Heart left ventricle (tissue), 16 donors: Measurements from ENCODE around the gene ELOVL3. TPM values are rescaled to one million over a fixed set of nuclear protein-coding genes. Genes with fewer than 3 reads are reported as not detected.

Source experiments
- ATAC-seq, 4 donors: fragments of 200-7000 bp; cut with Tn5 transposase; one replicate each; pipeline ENCODE4 v1.9.1; 2020 to 2022; ENCODE audit warnings: moderate library complexity in 4 of 4, mild to moderate bottlenecking in 3 of 4, moderate number of reproducible peaks in 1 of 4
- DNase-seq, 5 donors: peaks; one replicate each; pipeline ENCODE4 v3.0.0-alpha.2; 2020
- H3K27ac ChIP-seq, 12 donors: fragments of 200-600 bp; sonication (generic) in 4 of 12; one replicate each; pipeline versions ENCODE4 v1.5.0 to v1.8.0; 2016 to 2022; ENCODE audit warnings: mild to moderate bottlenecking in 2 of 12
- H3K27me3 ChIP-seq, 9 donors: fragments of 200-600 bp; sonication (generic) in 2 of 9; one replicate each; pipeline versions ENCODE4 v1.5.1 to v1.8.0; 2016 to 2022; ENCODE audit warnings: mild to moderate bottlenecking in 3 of 9
- H3K36me3 ChIP-seq, 9 donors: fragments of 200-600 bp; sonication (generic) in 2 of 9; one replicate each; pipeline versions ENCODE4 v1.5.0 to v1.8.0; 2018 to 2022; ENCODE audit warnings: mild to moderate bottlenecking in 2 of 9
- H3K4me1 ChIP-seq, 12 donors: fragments of 200-600 bp; sonication (generic) in 4 of 12; one replicate each; pipeline versions ENCODE4 v1.5.0 to v1.8.0; 2016 to 2022; ENCODE audit warnings: mild to moderate bottlenecking in 3 of 12
- H3K4me3 ChIP-seq, 12 donors: fragments of 200-600 bp; sonication (generic) in 4 of 12; one replicate each; pipeline versions ENCODE4 v1.5.0 to v1.8.0; 2017 to 2022; ENCODE audit warnings: mild to moderate bottlenecking in 9 of 12, moderate library complexity in 4 of 12
- H3K9me3 ChIP-seq, 12 donors: fragments of 200-600 bp; sonication (generic) in 4 of 12; one replicate each; pipeline versions ENCODE4 v1.5.0 to v1.8.0; 2016 to 2022; ENCODE audit warnings: mild to moderate bottlenecking in 1 of 12
- POLR2A ChIP-seq, 2 donors: fragments of 450-650 bp; IDR thresholded peaks; one replicate each; pipeline ENCODE4 v1.6.1; 2017; ENCODE audit warnings: antibody characterized with exemption in 2 of 2, mild to moderate bottlenecking in 2 of 2, moderate library complexity in 2 of 2
- WGBS, 4 donors: extraction: QIAGEN DNeasy Blood & Tissue Kit in 2 of 4; methylation state at CpG; one replicate each; pipeline versions ENCODE4 v1.1.5 to v1.1.7; 2013 to 2018; 5-methylcytosine and 5-hydroxymethylcytosine counted together
- intact Hi-C, 10 donors: fragments of 100-400 bp; cut with DNase I; formaldehyde crosslinking; loops; one replicate each; pipeline versions ENCODE4 v1.11.1 to v1.14.2; 2022
- polyA plus RNA-seq, 2 donors: library from polyadenylated mRNA; stranded (reverse); fragments of 200-250 nt; gene quantifications; one replicate each; pipeline ENCODE4 v1.2.3, GENCODE V29; 2013
- total RNA-seq, 9 donors: library from RNA; depleted of rRNA in 2 of 9; stranded (reverse); fragments of >200 nt in 2 of 9; fragmentation: NEBNext Ultra II Directional in 3 of 9; extraction: Animal tissue kit (Norgen Biotek cat#: 25700) in 3 of 9; gene quantifications; one replicate each; pipeline versions ENCODE4 v1.1.0 to v1.2.4, GENCODE V29; 2016 to 2023
- TF ChIP-seq, protein P1 (sequence below), 12 donors: fragments of 200-600 bp; sonication (generic) in 4 of 12; IDR thresholded peaks; one replicate each; pipeline versions ENCODE4 v1.5.0 to v1.8.0; 2018 to 2022; ENCODE audit warnings: antibody characterized with exemption in 12 of 12, mild to moderate bottlenecking in 5 of 12
- donor health status: ischemic (EF 13 %, LVEDD 7.1; RV severe dilation, severe dysfunction).
- donor health status: healthy with polysubstance abuse.
- donor health status: DM: no; HTN: yes; CAD: no.
- donor health status: DM: no; HTN: no; CAD: no.
- donor health status: ischemic (EF 25% LVEDD 6.9; RV normal size, moderate dysfunction).
- donor health status: ischemic (EF 25% LVEDD 5.7; RV mildly dilated, moderate dysfunction).
- donor health status: healthy.
- donor health status: DM: yes; HTN: yes; CAD: no.
- donor health status: ischemic (EF 35%, LVEDD 5.7; RV mildly dilated, moderate dysfunction).
- donor health status: nonischemic (EF 11% LVEDD 7.7; RV severe dilation, severe dysfunction).
- donor health status: DM: yes; HTN: yes; CAD: no.
- donor health status: PGD.
- donor health status: ischemic (EF 29% LVEDD 5.4; RV normal size, mild dysfunction).
- donor health status: nonischemic (EF 23%, LVEDD 6.1; RV moderate dilation, normal function).

The ELOVL3 gene
- total and polyA plus RNA-seq, 11 donors = 0.17 to 0.25 (median 0.20) TPM; not detected in 8

DNA sequence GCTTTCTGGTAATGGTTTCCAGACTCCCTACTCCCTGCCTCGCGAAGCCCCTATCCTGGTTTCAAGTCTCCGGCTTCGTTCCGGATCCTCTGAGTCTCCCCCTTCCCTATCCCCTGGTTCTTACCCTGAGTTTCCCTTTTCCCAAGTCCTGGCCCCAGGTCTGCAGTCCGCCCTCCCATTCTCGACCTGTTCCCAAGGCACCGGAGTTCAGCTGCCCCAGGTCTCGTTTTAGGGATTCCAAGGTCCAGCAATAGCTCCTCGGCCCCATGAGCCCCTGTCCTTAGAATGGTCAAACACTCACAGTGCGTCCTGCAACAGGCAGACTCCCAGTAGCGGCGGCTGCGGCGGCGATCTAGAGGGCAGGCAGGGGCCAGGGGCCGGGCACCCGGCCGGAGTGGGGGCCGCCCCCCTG is 14.9 kb downstream of the ELOVL3 start:
- Histone ChIP-seq H3K4me3 (peak overlapping the region; percentile 31 to 70 (median 64)), H3K27ac (peak overlapping the region in 4 of 12 donors; percentile 3 to 46 (median 16)), H3K9me3 (no peaks in the 10 kb centered on the region), H3K27me3 (peaks cover 0 to 25% (median 0%) of the 10 kb centered on the region in 9 donors), H3K4me1 (peaks cover 0 to 32% (median 21%) of the 10 kb centered on the region in 12 donors), H3K36me3 (no peaks in the 10 kb centered on the region)
- intact Hi-C loops = loop anchor here in 2 of 10 donors (5.0 kb wide), 2 partner anchors 41 to 96 kb away; no protein-coding TSS in a partner anchor
- WGBS, 4 donors = 0 to 5% (median 2%) methylated on average over 12 to 20 of the region's 20 CpGs
- TF ChIP-seq POLR2A (IDR thresholded peaks at IDR 0.05) = no peak
- TF ChIP-seq, protein P1, sequence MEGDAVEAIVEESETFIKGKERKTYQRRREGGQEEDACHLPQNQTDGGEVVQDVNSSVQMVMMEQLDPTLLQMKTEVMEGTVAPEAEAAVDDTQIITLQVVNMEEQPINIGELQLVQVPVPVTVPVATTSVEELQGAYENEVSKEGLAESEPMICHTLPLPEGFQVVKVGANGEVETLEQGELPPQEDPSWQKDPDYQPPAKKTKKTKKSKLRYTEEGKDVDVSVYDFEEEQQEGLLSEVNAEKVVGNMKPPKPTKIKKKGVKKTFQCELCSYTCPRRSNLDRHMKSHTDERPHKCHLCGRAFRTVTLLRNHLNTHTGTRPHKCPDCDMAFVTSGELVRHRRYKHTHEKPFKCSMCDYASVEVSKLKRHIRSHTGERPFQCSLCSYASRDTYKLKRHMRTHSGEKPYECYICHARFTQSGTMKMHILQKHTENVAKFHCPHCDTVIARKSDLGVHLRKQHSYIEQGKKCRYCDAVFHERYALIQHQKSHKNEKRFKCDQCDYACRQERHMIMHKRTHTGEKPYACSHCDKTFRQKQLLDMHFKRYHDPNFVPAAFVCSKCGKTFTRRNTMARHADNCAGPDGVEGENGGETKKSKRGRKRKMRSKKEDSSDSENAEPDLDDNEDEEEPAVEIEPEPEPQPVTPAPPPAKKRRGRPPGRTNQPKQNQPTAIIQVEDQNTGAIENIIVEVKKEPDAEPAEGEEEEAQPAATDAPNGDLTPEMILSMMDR (IDR thresholded peaks at IDR 0.05) = peak in 1 of 12 donors; percentile 11
- DNase-seq (no peak), ATAC-seq (peak in 1 of 4 donors; percentile 21)

DNA sequence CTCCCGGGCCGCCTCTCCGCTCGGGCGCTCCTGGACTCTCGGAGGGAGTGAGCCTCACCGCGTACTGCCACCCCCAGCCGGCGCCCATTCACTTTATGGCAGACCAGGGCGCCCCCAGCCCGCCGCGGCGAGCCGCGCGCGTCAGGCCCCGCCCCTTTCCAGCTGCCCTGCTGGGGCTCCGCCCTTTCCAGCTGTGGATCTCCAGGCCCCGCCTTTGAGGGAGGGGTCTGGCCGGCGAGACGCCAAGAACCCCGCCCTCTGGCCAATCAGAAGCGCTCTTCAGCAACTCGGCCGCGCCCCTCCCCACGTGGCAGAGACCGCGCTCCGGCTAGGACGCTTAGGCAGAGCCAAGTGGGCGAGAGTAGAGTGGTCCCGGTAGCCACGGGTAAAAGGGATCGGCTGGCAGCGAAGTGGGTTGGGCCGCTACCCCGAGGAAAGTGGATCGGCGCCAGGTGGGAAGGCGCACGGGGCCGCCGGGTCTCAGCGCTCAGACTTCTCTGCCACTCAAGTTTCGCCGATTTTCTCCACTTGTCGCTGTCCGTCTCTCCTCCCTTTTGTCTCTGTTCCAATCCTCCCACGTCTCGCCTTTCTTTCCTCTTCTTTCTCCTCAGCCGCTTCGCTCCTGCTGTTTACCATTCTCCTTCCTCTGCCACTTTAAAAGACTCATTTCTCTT is 15.5 kb downstream of the ELOVL3 start, which contains the start of gene PITX3:
Gene PITX3, minus strand, starts transcription at position 69 of the 674 bp plus-strand sequence. CDS start 9,432 bp downstream, outside the sequence.
- 1% methylated on average over 36 to 57 of the region's 57 CpGs for WGBS, 4 donors
- H3K36me3 ChIP-seq = no peaks in the 10 kb centered on the region
- ATAC-seq (peak; percentile 40 to 79 (median 72)), DNase-seq (peak; percentile 92 to 97 (median 95))
- H3K27me3 ChIP-seq = peaks cover 0 to 20% (median 0%) of the 10 kb centered on the region in 9 donors
- H3K9me3 ChIP-seq = no peaks in the 10 kb centered on the region
- peak; percentile 16 to 43 for TF ChIP-seq POLR2A (IDR thresholded peaks at IDR 0.05)
- TF ChIP-seq, protein P1 (IDR thresholded peaks at IDR 0.05) = peak in 4 of 12 donors; percentile 5 to 29 (median 18)
- peaks cover 0 to 33% (median 25%) of the 10 kb centered on the region in 12 donors for H3K4me1 ChIP-seq
- H3K4me3 ChIP-seq = peak within 1 kb of the TSS; percentile 31 to 70 (median 64)
- H3K27ac ChIP-seq = peak within 1 kb of the TSS in 5 of 12 donors; percentile 3 to 46 (median 19)
- intact Hi-C loops = loop anchor here in 2 of 10 donors (5.0 kb wide), 2 partner anchors 41 to 96 kb away; no protein-coding TSS in a partner anchor

GRCh38 chr10:102242118-102242485 is 16.0 kb downstream of the ELOVL3 start:
- 22 to 29% (median 24%) methylated on average over 7 of the region's 7 CpGs for WGBS, 4 donors
- TF ChIP-seq, protein P1 (IDR thresholded peaks at IDR 0.05) = no peak
- TF ChIP-seq POLR2A (IDR thresholded peaks at IDR 0.05) = no peak
- peak overlapping the region; percentile 31 to 70 (median 64) for H3K4me3 ChIP-seq
- no peak for DNase-seq
- ATAC-seq = no peak
- intact Hi-C loops = loop anchor here in 2 of 10 donors (5.0 kb wide), 2 partner anchors 40 to 95 kb away; no protein-coding TSS in a partner anchor
- H3K27ac ChIP-seq = peak overlapping the region in 2 of 12 donors; percentile 19 to 23
- H3K27me3 ChIP-seq = peaks cover 0 to 20% (median 0%) of the 10 kb centered on the region in 9 donors
- no peaks in the 10 kb centered on the region for H3K9me3 ChIP-seq
- peaks cover 0 to 38% (median 30%) of the 10 kb centered on the region in 12 donors for H3K4me1 ChIP-seq
- H3K36me3 ChIP-seq = no peaks in the 10 kb centered on the region

DNA sequence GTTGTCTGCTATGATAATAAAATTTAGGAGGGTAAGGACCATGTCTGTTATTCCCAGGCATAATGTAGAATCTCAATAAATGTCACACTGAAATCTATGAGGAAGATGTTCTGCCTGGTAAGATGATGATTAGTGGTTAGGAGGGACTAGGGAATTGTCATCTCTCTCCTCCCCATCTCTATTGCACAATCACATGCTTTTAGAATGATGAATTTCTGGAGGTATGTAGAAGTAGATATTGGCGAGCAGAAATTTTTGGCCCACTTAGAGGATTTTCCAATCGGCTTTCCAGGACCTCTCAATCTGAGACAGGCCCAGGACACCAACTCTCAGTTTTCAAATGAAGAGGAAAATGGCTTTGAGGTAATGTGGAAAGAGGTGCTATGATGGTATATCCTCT is 17.2 kb downstream of the ELOVL3 start:
- intact Hi-C loops = loop anchor here in 2 of 10 donors (5.0 kb wide), 2 partner anchors 39 to 94 kb away; no protein-coding TSS in a partner anchor

More for the DNA sequence above, 17.2 kb downstream of the ELOVL3 start:
- Histone ChIP-seq H3K4me3 (no peak overlapping the region), H3K27ac (no peak overlapping the region), H3K9me3 (no peaks in the 10 kb centered on the region), H3K36me3 (peaks cover 0 to 2% (median 0%) of the 10 kb centered on the region in 9 donors), H3K27me3 (peaks cover 0 to 20% (median 0%) of the 10 kb centered on the region in 9 donors), H3K4me1 (peaks cover 0 to 50% (median 39%) of the 10 kb centered on the region in 12 donors)
- no peak for DNase-seq
- no peak for ATAC-seq
- no peak for TF ChIP-seq POLR2A (IDR thresholded peaks at IDR 0.05)
- TF ChIP-seq, protein P1 (IDR thresholded peaks at IDR 0.05) = no peak
- WGBS, 4 donors = 60 to 86% (median 79%) methylated on average over 2 of the region's 2 CpGs
